Activated CD8-positive, alpha-beta T cell treated with anti-CD3 and anti-CD28 coated beads, Interleukin-2, amount 10 ng/mL, durations not matched to agents 7 days and 5 days (primary cell): ENCODE measurements around the gene FHIT. TPM values are rescaled to one million over a fixed set of nuclear protein-coding genes. Genes with fewer than 3 reads are reported as not detected.
A peak's percentile ranks its signal among the peaks of the same experiment; 100 is the strongest.

Source experiments
- ATAC-seq: fragments of 150-1000 bp; cut with Tn5 transposase; one replicate; pipeline ENCODE4 v1.10.0; 2021; ENCODE audit warnings: moderate library complexity
- CTCF ChIA-PET: fragments of 350-600 bp; sonication (Branson Sonifier 250); formaldehyde crosslinking; loops from one replicate; lab custom pipeline; 2021; ENCODE audit warnings: antibody characterized with exemption; lab: Charles Lee
- POLR2A ChIA-PET: fragments of 350-600 bp; sonication (Branson Sonifier 250); formaldehyde crosslinking; loops from one replicate; lab custom pipeline; 2021; ENCODE audit warnings: antibody characterized with exemption; lab: Charles Lee
- DNase-seq: peaks from one replicate; pipeline ENCODE4 v3.0.0-alpha.2; 2020
- H3K27ac Mint-ChIP-seq: one replicate; pipeline ENCODE4 v1.8.0; 2021; ENCODE audit warnings: mild to moderate bottlenecking, mixed read lengths
- H3K27me3 Mint-ChIP-seq: one replicate; pipeline ENCODE4 v1.8.0; 2021; ENCODE audit warnings: low read depth, mixed read lengths
- H3K36me3 Mint-ChIP-seq: one replicate; pipeline ENCODE4 v1.8.0; 2021; ENCODE audit warnings: low read depth, mixed read lengths
- H3K4me1 Mint-ChIP-seq: one replicate; pipeline ENCODE4 v1.8.0; 2021; ENCODE audit warnings: low read depth, mixed read lengths
- H3K4me3 Mint-ChIP-seq: one replicate; pipeline ENCODE4 v1.8.0; 2021; ENCODE audit warnings: mild to moderate bottlenecking, mixed read lengths
- H3K9me3 Mint-ChIP-seq: one replicate; pipeline ENCODE4 v1.8.0; 2022; ENCODE audit warnings: mixed read lengths; ENCODE audit not compliant: insufficient read depth
- total RNA-seq, 2 experiments: library from RNA; stranded (reverse); gene quantifications; one replicate each; pipeline ENCODE4 v1.2.3, GENCODE V29; 2021

The FHIT gene
- total RNA-seq, 2 experiments from 2014 or later = 4.8 TPM

DNA sequence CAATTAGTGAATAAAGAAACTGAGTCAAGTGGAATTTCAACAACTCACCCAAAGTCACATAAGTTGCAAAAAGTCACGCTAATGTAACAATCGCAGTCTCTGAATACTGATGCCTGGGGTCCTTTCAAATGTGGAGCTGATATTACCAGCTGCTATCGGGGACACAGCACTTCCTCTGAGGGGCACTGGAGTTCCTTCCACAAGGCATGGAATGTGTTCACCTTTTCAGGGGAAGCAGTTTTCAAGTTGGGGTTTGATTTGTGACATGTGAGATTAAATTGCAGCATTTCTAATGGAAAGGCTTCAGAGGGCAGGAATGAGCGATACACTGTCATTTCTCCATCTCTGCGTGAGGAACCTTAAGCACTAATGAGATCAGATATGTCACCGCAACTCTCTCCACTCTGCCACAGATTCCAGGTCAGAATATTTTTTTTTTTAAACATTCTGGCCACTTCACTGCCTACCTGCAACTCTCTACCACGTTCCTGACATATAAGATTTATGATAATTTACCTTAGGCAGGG, 1394.3 kb downstream of the FHIT start:
- Mint-ChIP-seq H3K36me3 (no peaks in the 10 kb centered on the region), H3K27me3 (no peaks in the 10 kb centered on the region), H3K9me3 (peaks cover 11% of the 10 kb centered on the region), H3K4me3 (no peak overlapping the region), H3K4me1 (peaks cover 11% of the 10 kb centered on the region), H3K27ac (no peak overlapping the region)
- no peak for DNase-seq
- ChIA-PET POLR2A (interaction anchor here (1.2 kb wide), 1 partner anchor 249 kb away, joined by 3 read pairs; no protein-coding TSS in a partner anchor), CTCF (interaction anchor here (0.6 to 2.5 kb wide), 40 partner anchors 8 to 816 kb away, joined by 3 to 44 read pairs (median 4); no protein-coding TSS in a partner anchor)
- ATAC-seq = no peak

DNA sequence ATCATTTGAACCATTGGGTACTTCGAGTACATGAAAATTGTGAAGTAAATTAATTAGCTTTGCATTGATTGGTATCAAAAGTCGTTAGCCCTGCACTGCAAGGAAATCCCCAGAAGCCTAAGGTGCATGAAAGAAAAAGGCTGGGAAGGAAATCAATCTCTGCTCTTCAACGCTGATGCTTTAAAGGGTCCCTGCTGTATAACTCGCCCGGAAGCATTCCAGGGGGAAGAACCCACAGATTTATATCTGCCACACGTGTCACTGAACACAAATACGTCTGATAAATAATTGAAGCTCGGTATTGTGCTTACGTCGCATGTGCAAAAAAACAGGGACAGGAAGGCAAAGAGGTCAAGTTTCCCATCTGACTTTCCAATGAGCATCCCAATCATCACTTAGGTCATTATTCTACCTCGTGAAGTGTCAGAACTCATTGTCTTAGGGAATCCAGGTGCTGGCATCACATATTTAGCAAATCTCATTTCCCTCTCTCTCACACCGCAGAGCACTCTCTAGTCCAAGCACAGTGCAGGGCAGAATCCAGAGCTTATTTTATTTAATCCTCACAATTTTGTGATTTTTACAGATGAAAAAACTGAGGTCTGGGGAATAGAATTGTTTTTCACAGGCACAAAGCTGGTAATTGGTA, 1397.1 kb downstream of the FHIT start:
- H3K4me1 Mint-ChIP-seq = peaks cover 11% of the 10 kb centered on the region
- H3K4me3 Mint-ChIP-seq = no peak overlapping the region
- peaks cover 13% of the 10 kb centered on the region for H3K9me3 Mint-ChIP-seq
- DNase-seq = no peak
- ChIA-PET POLR2A (no interaction called here), CTCF (interaction anchor here (1.0 to 2.5 kb wide), 3 partner anchors 54 to 541 kb away, joined by 3 to 12 read pairs (median 3); no protein-coding TSS in a partner anchor)
- no peak overlapping the region for H3K27ac Mint-ChIP-seq
- no peaks in the 10 kb centered on the region for H3K27me3 Mint-ChIP-seq
- H3K36me3 Mint-ChIP-seq = no peaks in the 10 kb centered on the region
- no peak for ATAC-seq

DNA sequence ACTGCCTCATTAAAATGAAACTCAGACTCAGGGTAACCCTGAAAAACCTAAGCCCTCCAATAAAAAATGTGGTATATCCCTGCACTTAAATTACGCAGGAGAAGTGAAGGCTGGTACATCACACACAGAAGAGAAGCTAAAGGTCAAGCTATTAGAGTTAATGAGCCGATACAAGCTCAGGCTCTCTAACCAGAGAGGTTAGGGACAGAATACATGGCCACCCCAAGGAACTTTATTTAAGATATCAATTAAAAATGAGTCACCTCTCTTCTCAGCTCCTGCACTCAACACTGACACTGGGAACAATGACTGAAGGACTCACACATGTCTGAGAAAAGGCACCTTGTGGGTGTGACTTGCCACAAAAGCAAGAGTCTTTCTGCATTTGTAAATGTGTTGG, 1400.8 kb downstream of the FHIT start:
- H3K4me3 Mint-ChIP-seq = no peak overlapping the region
- ATAC-seq (no peak), DNase-seq (no peak)
- no peak overlapping the region for H3K27ac Mint-ChIP-seq
- H3K9me3 Mint-ChIP-seq = peaks cover 21% of the 10 kb centered on the region
- ChIA-PET POLR2A (interaction anchor here (0.6 kb wide), 1 partner anchor 63 kb away, joined by 3 read pairs; no protein-coding TSS in a partner anchor), CTCF (interaction anchor here (0.6 to 2.0 kb wide), 3 partner anchors 9 to 639 kb away, joined by 3 to 5 read pairs (median 3); no protein-coding TSS in a partner anchor)
- H3K36me3 Mint-ChIP-seq = peaks cover 4% of the 10 kb centered on the region
- H3K27me3 Mint-ChIP-seq = no peaks in the 10 kb centered on the region
- H3K4me1 Mint-ChIP-seq = no peaks in the 10 kb centered on the region

DNA sequence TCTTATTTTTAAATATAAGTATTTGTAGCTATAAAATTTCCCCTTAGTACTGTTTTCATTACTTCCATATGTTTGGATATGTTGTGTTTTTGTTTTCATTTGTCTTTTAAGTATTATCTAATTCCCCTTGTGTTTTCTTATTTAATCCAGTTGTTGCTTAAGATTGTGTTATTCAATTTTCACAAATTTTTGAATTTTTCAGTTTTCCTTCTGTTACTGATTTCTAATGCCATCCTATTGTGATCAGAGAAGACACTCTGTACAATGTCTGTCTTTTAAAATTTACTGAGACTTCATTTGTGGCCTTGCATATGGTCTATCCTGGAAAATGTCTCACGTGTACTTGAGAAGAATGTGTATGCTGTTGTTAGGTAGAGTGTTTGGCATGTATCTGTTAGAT, 1405.9 kb downstream of the FHIT start:
- Mint-ChIP-seq H3K4me3 (no peak overlapping the region), H3K4me1 (peaks cover 8% of the 10 kb centered on the region), H3K27ac (no peak overlapping the region), H3K36me3 (peaks cover 4% of the 10 kb centered on the region), H3K27me3 (no peaks in the 10 kb centered on the region), H3K9me3 (peaks cover 9% of the 10 kb centered on the region)
- DNase-seq = no peak
- no peak for ATAC-seq
- CTCF ChIA-PET = no interaction called here
- POLR2A ChIA-PET = no interaction called here

DNA sequence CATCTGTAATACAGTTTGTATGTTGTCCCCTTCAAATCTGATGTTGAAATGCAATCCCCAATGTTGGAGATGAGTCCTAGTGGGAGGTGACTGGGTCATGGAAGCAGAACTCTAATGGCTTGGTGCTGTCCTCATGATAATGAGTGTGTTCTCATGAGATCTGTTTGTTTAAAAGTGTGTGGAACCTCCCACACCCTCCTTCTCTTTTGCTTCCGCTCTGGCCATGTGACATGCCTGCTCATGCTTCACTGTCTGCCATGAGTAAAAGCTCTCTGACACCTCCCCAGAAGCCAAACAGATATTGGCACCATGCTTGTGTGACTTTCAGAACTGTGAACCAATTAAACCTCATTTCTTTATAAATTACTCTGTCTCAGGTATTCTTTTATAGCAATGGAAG, 1407.4 kb downstream of the FHIT start:
- CTCF ChIA-PET = no interaction called here
- H3K27ac Mint-ChIP-seq = no peak overlapping the region

DNA sequence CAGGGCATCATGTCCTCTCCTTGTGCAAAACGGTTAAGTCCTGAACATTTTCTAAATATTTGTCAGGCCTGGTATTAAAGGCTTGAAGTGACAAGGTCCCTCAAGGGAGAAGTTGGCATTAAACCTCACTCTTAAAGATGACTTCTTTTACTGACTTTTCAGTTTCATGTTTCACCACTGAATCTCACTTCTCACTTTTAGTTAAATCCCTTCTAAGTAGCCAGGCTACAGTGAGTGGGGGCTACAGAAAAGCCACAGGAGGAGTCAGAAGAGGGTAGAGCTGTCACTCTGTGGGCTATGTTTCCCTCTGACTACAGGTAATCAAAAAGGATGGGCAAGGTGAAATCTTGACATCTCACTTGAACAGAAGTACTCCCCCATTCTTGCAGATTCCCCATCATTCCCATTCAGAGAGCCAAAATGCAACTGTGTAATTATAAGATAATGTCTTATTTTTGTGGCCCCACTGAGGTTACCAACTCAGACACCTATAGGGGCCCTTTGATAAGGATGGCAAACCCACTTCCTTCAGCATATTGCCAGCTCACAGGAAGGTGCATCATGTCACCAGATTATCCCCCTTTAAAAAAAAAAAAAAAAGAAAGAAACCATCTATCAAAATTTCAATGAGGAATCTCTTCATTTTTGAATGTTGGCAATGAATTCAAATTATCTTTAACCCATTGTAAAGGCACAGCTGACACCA, 1411.3 kb downstream of the FHIT start:
- ATAC-seq = no peak
- Mint-ChIP-seq H3K36me3 (no peaks in the 10 kb centered on the region), H3K27ac (peak overlapping the region; percentile 68), H3K27me3 (no peaks in the 10 kb centered on the region), H3K9me3 (no peaks in the 10 kb centered on the region), H3K4me1 (peaks cover 21% of the 10 kb centered on the region), H3K4me3 (no peak overlapping the region)
- peak; percentile 28 for DNase-seq
- ChIA-PET CTCF (interaction anchor here (0.9 to 1.4 kb wide), 3 partner anchors 10 to 18 kb away, joined by 3 to 5 read pairs (median 5); no protein-coding TSS in a partner anchor), POLR2A (no interaction called here)

More for the DNA sequence above, 1407.4 kb downstream of the FHIT start:
- H3K36me3 Mint-ChIP-seq = peaks cover 4% of the 10 kb centered on the region
- ATAC-seq = no peak
- no peak overlapping the region for H3K4me3 Mint-ChIP-seq
- DNase-seq = no peak
- no peaks in the 10 kb centered on the region for H3K27me3 Mint-ChIP-seq
- peaks cover 9% of the 10 kb centered on the region for H3K9me3 Mint-ChIP-seq
- H3K4me1 Mint-ChIP-seq = peaks cover 21% of the 10 kb centered on the region
- POLR2A ChIA-PET = no interaction called here

DNA sequence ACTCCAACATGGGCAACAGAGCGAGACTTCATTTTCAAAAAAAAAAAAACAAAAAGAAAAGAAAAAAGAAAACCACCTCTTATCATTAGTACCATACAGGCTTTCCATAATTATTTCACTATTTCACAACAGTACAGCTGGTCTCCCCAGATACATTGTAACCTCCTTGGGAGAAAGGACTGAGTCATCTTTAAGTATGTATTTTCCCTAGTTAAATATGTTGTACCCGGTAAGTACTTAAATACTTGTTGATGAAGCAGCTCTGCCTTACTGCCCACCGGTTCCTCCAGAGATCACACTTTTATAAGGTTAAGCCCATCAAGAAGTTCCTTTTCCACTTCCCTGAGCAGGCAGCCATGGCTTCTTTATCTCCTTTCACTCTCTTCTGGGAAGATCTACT, 1412.0 kb downstream of the FHIT start:
- no peaks in the 10 kb centered on the region for H3K27me3 Mint-ChIP-seq
- ChIA-PET CTCF (interaction anchor here (1.1 kb wide), 1 partner anchor 18 kb away, joined by 3 read pairs; no protein-coding TSS in a partner anchor), POLR2A (no interaction called here)
- ATAC-seq (no peak), DNase-seq (no peak)
- peaks cover 21% of the 10 kb centered on the region for H3K4me1 Mint-ChIP-seq
- peaks cover 2% of the 10 kb centered on the region for H3K9me3 Mint-ChIP-seq
- peak overlapping the region; percentile 68 for H3K27ac Mint-ChIP-seq
- H3K36me3 Mint-ChIP-seq = no peaks in the 10 kb centered on the region
- no peak overlapping the region for H3K4me3 Mint-ChIP-seq

DNA sequence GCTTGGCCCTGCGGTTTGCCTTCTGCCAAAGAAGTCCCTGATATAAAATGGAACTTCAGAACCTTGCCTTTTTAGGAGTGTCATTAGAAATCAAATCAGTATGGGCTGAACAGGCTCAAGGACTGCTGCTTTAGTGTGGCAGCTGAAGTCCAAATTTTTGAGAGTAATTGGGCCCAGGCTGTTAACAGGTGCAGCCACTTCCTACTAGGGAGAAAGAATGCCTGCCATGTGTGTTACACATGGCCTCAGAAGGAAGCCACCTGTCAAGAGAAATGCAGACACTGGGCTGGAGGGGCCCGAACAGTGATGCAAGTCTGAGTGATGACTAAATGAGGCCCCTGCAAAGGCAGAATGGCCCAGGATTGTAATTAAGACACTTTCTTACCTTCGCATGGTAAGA, 1414.7 kb downstream of the FHIT start:
- Mint-ChIP-seq H3K36me3 (no peaks in the 10 kb centered on the region), H3K4me1 (peaks cover 21% of the 10 kb centered on the region), H3K4me3 (no peak overlapping the region), H3K9me3 (peaks cover 6% of the 10 kb centered on the region), H3K27ac (no peak overlapping the region), H3K27me3 (no peaks in the 10 kb centered on the region)
- ATAC-seq (no peak), DNase-seq (no peak)
- ChIA-PET CTCF (interaction anchor here (1.7 kb wide), 1 partner anchor 21 kb away, joined by 6 read pairs; no protein-coding TSS in a partner anchor), POLR2A (no interaction called here)

DNA sequence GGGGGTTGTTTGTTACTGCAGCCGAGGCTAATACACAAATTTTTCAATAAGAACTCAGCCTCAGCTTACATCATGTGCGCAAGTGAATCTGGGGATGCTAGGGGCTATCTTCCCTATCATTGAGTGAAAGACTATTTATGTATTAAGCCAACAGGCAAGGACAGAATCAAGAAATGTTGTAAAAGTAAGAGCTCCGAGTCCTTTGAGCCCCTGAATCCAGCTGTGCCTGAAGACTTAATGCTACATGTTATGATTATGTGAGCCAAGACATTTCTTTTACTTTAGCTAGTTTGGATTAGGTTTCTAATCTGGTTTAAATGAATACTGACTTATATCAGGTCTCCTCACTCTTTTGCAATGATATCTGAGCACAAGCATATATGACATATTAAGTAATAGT, 1418.5 kb downstream of the FHIT start:
- CTCF ChIA-PET = no interaction called here
- H3K36me3 Mint-ChIP-seq = no peaks in the 10 kb centered on the region
- H3K9me3 Mint-ChIP-seq = peaks cover 6% of the 10 kb centered on the region

DNA sequence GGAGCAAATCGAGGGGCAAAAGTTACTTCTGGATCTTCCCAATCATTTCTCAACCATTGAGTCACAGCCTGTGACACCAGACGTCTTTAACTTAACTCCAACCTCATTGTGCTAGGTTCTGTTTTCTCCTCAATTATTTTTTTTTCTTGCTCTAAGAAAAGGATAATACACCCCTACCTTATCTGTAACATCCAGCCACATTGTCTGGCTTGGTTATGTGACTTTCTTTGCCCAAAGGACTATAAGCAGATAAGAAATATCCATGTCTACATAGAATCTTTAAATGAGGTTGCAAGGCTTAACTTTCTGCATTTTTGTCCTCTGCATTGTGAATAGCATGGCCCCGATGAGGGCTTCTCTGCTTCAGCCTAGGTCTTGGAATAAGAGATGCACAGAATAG, 1419.0 kb downstream of the FHIT start:
- no peaks in the 10 kb centered on the region for H3K27me3 Mint-ChIP-seq
- ChIA-PET POLR2A (no interaction called here), CTCF (no interaction called here)
- no peak for ATAC-seq
- H3K4me1 Mint-ChIP-seq = no peaks in the 10 kb centered on the region
- H3K36me3 Mint-ChIP-seq = no peaks in the 10 kb centered on the region
- no peak overlapping the region for H3K27ac Mint-ChIP-seq
- H3K9me3 Mint-ChIP-seq = peaks cover 6% of the 10 kb centered on the region
- no peak for DNase-seq
- no peak overlapping the region for H3K4me3 Mint-ChIP-seq

More for the DNA sequence above, 1418.5 kb downstream of the FHIT start:
- POLR2A ChIA-PET = no interaction called here
- no peaks in the 10 kb centered on the region for H3K27me3 Mint-ChIP-seq
- no peak for ATAC-seq
- no peaks in the 10 kb centered on the region for H3K4me1 Mint-ChIP-seq
- no peak overlapping the region for H3K4me3 Mint-ChIP-seq
- H3K27ac Mint-ChIP-seq = no peak overlapping the region
- no peak for DNase-seq

DNA sequence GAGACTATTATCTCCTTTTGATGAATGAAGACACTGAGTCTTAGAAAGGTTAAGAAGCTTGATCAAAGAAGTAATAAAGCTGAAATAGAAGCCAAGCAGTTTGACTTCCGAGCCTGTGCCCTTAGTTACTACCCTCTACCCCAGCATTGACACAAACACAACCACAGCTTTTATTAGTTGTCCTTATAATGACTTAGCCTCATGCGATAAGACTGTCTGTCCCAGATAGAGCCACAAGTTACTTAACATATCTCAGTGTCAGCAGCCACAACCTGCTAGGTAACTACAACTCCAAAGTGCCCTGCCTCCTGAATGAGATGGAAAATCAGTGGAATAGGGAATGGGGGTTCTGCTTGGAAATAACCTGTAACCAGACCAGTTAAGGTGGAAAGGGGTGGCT, 1419.9 kb downstream of the FHIT start:
- Mint-ChIP-seq H3K27ac (no peak overlapping the region), H3K9me3 (peaks cover 6% of the 10 kb centered on the region), H3K27me3 (no peaks in the 10 kb centered on the region), H3K4me1 (no peaks in the 10 kb centered on the region), H3K4me3 (no peak overlapping the region), H3K36me3 (no peaks in the 10 kb centered on the region)
- POLR2A ChIA-PET = no interaction called here
- ATAC-seq = no peak
- no peak for DNase-seq
- CTCF ChIA-PET = no interaction called here

DNA sequence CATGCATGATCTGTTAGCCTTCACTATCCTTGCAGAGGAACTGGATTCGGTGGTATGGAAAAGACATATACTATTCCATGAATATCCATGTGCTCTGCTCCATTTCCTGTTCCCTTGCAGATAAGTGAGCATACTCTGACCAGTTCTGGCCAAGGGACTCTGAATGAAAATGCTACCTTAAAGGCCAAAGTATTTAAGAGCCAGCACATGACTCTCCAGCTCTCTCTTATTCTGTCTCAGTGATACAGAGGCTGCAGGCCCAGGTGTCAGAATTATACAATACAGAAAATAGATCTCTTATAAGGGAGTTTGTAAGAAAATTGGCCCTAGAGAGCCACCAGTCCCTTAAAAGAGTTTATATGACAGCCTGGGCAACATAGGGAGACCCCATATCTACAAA, 1421.7 kb downstream of the FHIT start:
- DNase-seq = no peak
- ATAC-seq = no peak
- no peak overlapping the region for H3K4me3 Mint-ChIP-seq
- no peak overlapping the region for H3K27ac Mint-ChIP-seq
- POLR2A ChIA-PET = no interaction called here
- no peaks in the 10 kb centered on the region for H3K27me3 Mint-ChIP-seq
- H3K36me3 Mint-ChIP-seq = no peaks in the 10 kb centered on the region
- peaks cover 6% of the 10 kb centered on the region for H3K9me3 Mint-ChIP-seq
- H3K4me1 Mint-ChIP-seq = no peaks in the 10 kb centered on the region
- CTCF ChIA-PET = interaction anchor here (1.2 kb wide), 1 partner anchor 29 kb away, joined by 3 read pairs; no protein-coding TSS in a partner anchor
